NCI-H2107 treated with DMSO at 0.1 percent for 48 hours (cell line): ENCODE measurements around the gene RAD51B.
"Not testable (repeated sequence)": the region's sequence is repeated elsewhere in the genome, so short reads cannot be mapped to it uniquely, and the experiment has no call there.

Experiments used
- DNase-seq: peaks from one replicate; lab custom pipeline; 2025; ENCODE audit not compliant: unreplicated experiment; lab: John Stamatoyannopoulos, UW

Gene RAD51B

DNA sequence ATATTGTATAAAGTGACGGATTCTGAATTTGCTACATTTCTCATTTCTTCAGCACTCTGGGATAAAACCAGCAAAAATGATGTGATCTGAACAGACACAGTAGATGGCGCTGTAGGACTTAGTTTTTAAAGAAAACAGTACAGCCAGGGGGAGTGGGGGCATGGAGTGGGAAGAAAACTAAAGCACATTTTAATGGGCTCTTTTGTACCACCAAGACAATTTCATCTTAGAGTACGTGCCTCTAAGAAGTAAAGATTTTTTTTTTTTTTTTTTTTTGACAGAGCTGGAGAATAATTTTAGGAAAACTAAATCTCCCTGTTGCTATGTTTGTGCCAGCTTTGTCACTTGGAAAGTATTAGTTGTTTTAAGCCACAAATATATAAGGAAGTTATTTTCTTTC, 124.4 kb downstream of the RAD51B start:
- DNase-seq, result peak; percentile 81

DNA sequence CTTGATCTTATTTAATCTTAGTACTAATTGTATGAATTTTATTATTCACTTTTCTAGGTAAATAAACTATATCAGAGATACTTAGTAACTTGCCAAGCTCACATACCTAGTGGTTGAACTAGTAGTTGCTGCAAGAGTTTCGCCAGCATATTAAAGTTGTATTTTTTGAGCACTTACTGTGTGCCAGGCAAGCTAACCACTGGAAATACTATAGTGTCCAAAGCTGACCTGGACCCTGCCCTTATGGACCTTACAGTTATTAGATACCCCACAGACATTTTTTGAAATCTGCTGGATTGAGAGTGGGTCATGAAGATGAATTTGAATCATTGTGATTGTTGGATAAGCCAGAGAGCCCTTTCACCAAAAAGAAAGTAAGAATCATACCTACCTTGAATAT, 125.0 kb downstream of the RAD51B start:
- DNase-seq, result no peak

DNA sequence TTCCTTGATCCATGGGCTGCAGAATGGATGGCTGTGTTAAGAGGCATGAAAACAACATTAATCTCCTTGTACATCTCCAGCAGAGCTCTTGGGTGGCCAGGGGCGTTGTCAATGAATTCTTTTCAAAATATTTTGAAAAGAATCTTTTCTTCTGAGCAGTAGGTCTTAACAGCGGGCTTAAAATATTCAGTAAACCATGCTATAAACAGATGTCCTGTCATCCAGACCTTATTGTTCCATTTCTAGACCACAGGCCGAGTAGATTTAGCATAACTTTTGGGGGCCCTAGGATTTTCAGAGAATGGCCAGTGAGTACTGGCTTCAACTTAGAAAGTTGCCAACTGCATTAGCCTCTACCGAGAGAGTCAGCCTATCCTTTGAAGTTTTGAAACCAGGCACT, 130.2 kb downstream of the RAD51B start:
- no peak for DNase-seq

DNA sequence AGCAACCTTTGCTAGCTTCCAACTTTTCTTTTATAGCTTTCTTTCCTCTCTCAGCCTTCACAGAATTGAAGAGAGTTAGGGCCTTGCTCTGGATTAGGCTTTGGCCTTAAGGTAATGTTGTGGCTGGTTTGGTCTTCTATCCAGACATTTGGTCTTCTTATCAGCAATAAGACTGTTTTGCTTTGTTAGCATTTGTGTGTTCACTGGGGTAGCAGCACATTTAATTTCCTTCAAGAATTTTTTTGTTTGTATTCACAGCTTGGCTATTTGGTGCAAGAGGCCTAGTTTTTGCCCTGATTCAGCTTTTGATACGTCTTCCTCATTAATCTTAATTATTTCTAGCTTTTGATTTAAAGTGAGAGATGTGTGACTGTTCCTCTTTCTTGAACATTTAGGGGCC, 130.8 kb downstream of the RAD51B start:
- no peak for DNase-seq

DNA sequence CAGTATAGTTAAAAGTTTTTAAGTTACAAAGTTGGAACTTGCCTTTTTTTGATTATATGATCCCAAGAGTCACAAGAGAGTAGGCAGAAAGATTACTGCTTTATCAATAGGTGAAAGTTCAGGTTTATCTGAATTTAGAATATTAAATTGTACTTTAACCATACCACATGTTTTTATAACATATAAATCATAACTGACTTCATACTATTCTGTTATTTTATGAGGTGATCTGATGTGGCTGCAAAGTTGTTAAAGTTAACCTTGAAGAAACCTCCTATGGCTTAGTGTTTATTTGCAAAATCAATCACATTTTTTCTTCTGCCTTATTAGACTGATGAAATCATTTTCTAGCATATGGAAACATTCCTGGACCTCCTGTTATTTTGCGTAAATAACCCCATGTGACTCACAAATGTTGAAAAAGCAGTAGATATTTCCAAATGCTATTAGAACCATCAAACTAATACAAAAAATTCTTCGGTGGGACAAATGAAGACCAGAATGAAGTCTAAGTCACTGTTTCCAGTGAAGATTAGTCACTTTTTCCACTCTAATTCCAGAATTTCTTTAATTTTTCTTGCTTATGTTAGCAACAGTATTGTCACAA, 132.1 kb downstream of the RAD51B start:
- no peak for DNase-seq

DNA sequence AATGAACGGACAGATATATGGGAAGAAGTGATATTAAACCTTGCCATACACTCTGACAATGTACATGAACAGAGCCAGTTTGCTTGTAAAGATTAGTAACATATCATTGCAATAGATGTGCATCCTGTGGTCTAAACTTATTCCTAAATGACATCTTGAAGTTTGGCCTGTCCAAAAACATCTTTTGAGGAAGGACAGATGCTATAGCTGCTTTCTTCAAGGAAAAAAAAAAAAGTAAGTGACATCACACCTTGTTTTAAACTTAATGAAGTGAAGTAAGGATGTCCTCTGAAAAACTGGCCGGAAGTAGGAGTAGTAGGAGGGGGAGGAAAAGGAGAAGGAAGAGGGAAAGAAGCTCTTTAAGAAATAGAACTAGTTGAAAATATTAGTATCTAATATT, 132.8 kb downstream of the RAD51B start:
- DNase-seq, result no peak

DNA sequence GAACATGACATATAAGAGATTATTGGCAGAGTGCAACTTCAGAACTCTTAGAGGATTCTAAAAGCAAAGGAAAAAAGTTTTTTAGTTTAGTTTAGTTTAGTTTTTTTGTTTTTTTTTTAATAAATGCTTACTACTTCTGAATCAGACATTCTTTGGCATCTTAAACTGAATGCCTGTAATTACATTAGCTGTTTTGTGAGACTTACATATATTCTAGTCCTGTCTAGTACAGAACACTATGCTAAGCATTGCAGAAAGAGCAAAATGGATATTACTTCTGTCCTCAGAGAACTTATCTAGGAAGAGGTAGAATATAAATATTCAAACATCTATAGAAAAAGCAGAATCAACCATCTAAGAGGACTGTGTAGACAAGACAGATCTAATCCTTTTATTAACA, 133.2 kb downstream of the RAD51B start:
- no peak for DNase-seq

DNA sequence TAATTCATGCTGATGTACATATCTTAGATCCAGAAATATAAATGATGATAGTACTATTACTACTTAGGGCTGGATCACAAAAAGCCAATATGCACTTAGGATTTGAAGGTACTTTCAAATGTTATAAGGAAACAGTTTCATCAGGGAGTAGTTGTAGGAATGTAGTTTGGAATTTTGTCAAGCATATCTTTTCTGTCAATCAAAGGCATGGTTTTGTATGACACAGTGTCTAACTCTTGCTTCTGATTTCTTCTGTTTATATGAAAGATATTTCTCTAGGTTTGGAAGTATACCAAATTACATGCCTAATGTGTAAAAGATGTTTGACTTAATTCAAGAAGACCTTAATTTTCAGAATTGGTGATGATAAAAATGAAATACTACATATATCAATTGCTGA, 135.7 kb downstream of the RAD51B start:
- no peak for DNase-seq

DNA sequence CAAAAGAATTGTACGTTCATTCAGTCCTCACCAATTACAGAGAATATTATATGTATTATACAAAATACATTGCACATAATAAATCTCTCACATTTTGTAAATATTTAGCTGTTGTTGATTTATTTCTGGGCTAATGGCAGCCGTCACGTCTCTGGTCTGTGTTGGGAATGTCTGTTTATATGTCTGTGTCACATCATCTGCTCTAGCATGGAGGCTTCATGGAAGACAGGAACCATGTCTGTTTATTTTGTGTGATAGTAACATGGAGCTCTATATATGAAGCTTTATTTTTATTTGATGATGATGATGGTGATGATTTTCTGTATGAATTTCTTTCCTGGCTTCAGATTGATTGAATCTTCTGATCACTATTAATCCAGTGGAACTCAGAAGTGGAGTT, 138.4 kb downstream of the RAD51B start:
- no peak for DNase-seq

DNA sequence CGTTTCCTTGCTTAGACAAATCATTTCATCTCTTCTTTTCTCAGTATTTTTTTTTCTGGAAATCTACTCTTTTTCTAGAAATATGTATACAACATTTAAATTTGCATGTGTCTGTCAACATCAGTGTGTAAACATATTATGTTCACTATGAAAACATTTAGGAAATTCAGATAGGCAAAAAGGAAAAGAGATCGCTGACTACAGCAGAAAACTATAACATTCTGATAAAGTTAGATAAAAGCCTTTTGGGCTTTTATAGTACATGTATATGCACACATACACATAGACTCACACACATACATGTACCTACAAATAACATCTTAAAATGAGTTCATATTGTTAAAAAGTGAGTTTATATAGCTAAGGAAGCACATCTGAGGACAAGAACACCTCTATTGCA, 142.1 kb downstream of the RAD51B start:
- no peak for DNase-seq

DNA sequence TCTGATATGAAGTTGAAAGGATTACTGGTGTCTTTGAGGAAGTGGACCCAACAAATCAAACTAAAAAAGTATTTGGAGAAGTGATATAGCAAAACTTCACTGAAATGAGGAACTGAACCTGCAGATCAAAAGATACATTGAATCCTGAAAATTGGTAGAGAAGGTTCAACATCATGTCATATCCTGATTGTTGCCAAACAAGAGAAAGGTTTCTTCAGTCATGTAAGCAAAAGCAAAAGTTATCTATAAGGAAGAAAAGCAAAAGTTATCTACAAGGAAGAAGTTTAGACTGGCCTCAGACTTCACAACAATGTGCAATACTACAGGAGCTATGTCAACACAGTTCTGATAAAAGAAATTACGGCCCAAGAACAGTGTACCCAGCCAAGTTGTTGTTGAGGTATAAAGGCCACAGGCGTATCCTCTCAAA, 142.7 kb downstream of the RAD51B start:
- no peak for DNase-seq

DNA sequence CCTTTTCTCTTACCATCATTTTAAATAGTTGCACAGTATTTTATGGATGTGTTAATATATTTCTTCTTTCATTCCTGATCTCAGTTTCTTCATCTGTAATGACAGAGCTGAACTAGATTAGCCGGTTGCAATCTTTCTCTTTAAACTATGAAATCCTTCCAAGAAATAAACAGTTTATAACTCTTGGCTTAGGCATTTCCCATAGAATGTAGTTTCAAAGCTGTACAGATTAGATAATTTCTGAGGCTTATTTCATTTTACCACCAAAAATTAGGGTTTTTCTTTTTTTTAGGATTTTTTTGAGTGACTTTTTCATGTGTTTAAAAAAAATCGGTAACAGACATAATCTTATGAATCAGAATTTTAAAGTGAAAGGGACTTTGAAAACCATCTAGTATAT, 144.0 kb downstream of the RAD51B start:
- no peak for DNase-seq

DNA sequence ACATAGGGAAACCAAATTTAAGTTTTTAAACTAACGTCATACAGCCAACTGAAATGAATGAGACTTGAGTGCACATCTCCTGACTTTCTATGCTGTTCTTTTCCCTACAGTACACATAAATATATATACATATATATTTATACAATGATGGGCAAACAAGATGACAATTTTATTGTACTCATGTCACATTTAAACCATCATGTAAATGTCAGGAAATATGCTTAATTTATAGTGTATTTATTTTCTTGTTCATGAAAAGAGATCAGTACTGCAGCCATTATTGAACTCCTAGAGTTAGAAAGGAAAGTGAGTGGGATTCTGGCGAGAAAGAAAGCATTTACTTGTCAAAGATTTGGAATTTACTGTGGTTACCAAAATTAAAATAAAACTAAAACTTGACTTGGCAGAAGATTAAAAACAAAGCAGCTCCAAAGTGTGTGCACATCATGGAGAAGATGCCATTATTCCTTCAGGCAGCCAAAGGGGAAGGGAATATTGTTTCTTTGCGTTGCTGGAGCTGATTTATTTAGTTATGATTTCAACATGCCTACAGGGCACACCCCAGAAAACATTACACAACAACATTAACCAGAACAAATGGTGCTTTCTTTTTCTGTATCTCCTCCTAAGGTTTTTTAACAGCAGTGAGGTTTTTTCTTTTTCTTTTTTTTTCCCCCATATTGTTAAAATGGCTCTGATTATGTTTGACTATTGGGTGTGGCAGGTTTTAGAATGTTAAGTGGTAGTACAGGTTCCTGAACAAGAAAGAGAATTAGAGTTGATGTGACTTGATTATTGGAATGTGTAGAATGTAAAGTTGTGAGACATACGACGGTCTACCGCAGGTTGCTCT, 144.6 kb downstream of the RAD51B start:
- no peak for DNase-seq

DNA sequence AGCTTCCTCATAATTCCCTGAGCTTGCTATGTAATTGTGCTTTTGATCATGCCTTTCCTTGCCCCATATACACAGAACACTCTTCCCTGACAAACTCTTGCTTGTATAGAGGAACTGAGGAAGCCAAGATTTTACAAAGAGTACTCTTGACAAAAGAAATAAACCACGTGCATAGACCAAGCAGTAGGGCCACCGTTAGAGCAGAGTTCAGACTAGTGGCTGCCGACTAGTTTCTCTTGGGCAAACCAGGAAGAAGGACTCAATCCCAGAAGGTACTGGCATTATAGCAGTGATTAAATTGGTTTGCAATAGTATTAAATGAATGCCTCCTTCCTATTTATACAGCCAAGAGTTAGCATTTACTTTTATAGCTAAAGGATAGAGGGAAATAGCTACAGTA, 146.1 kb downstream of the RAD51B start:
- DNase-seq, result no peak

DNA sequence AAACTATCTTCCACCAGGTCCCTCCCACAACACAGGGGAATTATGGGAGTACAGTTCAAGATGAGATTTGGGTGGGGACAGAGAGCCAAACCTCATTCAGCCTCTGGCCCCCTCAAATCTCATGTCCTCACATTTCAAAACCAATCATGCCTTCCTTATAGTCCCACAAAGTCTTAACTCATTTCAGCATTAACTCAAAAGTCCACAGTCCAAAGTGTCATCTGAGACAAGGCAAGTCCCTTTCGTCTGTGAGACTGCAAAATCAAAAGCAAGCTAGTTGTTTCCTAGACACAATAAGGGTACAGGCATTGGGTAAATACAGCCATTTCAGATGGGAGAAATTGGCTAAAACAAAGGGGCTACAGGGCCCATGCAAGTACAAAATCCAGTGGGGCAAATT, 147.6 kb downstream of the RAD51B start:
- DNase-seq, result no peak

DNA sequence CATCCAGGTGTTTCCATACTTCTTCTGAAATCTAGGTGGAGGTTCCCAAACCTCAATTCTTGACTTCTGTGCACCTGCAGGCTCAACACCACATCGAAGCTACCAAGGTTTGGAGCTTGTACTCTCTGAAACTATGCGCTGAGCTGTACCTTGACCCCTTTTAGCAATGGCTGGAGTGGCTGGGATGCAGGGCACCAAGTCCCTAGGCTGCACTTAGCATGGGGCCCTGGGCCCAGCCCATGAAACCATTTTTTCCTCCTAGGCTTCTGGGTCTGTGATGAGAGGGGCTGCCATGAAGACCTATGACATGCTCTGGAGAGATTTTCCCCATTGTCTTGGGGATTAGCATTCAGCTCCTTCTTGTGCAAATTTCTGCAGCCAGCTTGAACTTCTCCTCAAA, 148.4 kb downstream of the RAD51B start:
- DNase-seq, result not testable (repeated sequence)

DNA sequence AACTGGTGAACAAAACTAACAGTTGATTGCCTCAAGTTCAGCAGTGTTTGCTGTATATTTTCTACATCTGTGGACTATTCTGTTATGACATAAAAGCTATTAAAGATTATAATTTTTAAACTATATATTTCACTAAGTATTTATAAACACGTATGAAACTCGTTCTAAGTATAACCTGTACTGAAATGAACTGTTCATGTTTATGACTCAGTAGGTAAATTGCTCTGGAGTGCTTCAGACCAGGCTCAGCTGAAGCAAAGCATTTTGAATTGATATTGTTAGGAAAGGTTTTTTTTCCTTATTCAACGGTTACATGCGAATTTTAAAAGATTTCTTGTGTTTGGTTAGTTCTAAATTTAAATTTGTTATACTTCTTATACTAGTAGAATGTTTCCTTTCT, 151.3 kb downstream of the RAD51B start:
- no peak for DNase-seq

DNA sequence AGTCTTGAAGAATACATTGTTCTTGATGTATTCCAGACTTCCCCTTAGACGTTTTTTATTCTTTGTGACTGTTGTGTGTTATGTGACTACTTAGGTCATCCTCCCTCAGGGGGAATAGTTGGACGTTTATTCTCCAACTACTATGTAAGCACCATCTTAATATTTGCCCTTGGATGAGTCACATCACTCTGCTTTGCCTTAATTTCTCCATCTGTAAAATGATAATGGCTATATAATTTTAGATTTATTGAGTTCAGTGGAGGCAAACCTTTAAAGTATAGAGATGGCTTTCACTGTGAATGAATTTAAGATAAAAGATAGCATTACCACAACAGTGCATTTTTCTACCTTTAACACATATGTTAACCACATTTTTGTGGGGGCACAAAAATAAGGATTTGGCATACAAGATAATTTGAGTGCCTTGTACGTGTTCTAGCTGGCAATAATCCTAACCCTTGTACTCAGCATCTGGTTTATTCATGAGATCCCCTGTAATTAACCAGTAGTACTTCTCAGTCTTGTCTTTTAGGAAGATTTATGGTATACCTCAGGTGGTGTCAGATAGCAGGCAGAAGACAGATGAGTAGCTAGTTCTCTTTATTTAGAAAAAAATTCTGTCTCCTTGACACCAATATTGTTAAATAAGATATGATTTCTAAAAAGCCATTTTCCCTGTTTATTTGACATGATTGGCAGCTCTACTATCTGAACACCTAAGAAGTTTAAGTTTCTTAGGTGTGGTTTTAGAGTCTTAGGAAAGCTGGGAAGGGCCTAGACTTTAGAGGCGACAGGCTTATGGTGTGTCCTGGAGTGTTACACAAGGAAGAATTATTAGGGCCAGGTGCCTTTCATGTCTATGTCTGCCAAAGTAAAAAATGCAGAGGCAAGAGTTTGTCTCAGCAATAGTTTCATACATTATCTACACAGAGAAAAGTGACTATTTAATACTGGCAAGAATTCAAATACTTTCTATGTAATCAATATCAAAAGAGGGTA, 152.3 kb downstream of the RAD51B start:
- peak; percentile 40 for DNase-seq

DNA sequence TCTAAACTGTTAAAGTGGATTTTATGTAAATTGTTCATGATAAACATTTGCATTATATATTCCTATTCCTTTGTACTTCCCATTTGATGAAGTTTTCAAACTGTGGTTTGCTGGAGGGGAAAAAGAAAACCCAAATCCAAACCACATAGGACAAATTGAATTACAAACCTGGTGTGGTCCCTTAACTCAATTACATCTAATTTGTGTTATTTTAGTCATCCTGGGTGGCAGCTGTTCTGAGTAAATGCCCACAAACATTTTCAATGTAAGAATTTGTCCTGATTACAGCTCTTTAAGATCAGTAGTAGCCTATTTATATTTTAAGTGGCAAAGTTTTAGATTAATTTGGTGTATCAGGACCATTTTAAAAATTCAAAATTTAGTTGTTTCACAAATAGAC, 153.9 kb downstream of the RAD51B start:
- DNase-seq, result no peak

DNA sequence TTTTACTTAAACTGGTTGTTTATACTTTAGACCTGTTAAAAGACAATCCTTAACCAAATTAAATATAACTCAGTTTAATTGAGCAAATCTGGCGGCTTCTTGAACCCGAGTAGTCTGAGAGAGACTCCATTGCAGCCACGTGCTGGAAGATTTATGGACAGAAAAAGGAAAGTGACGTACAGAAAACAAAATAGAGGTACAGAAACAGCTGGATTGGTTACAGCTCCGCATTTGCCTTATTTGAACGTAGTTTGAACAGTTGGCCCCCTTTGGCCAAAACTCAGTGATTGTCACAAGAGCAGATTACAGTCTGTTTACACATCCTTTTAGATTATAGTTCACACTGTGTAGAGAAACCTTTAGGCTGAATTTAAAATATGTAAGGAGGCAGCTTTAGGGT, 155.9 kb downstream of the RAD51B start:
- no peak for DNase-seq

DNA sequence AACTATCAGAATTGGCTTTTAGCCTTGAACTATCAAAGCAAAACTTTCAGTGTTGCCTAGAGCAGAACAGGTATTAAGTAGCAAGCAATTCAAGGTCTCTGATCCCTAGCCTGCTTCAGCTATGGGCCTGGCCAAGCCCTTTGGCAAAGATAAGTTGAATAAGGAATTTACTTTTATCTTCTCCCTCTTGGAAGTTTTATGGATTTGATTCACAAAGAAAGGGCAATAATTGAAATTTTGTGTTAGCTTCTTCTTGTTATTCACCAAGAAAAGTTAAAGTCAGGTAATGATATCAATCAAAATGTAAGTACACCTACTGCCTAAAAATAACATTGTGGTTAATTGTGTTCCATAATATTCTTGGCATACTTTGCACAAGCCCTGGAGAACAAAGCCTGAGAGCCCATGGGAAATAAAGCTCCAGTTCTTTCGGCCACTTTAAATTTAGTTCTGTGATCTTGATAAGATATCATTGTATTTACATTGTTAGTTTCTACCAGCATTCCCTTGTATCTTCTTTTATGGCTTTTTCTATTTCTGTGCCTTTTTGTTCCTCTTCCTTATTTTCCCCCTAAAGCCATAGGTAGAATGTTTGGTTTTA, 158.0 kb downstream of the RAD51B start:
- no peak for DNase-seq
